ENCODE results near the gene CDK17. TPM values are rescaled to one million over a fixed set of nuclear protein-coding genes. Genes with fewer than 3 reads are reported as not detected.

Gene CDK17
- total RNA-seq, 1 experiment from 2014 or later: 21.4 TPM

- H3K27me3 ChIP-seq (ENCODE audit: insufficient read depth, low read length): no peaks in the 10 kb centered on the region
- no peaks in the 10 kb centered on the region for H3K9me2 ChIP-seq (ENCODE audit: insufficient read depth)
- TF ChIP-seq CBX3 (IDR thresholded peaks at IDR 0.05; ENCODE audit: low read depth) (no peak), ZFX (IDR thresholded peaks at IDR 0.05) (no peak)
- DNase-seq (ENCODE audit: low read depth, low spot score) (no peak), ATAC-seq (no peak)
- no peak overlapping the region for H3K9ac ChIP-seq (ENCODE audit: low read length)
- no peak overlapping the region for H3K4me2 ChIP-seq (ENCODE audit: low read length)
- H3K79me2 ChIP-seq (ENCODE audit: insufficient read depth, low read length): peaks cover 75% of the 10 kb centered on the region
- CTCF ChIA-PET: no interaction called here
- no peaks in the 10 kb centered on the region for H3K9me3 ChIP-seq (ENCODE audit: control insufficient read depth in 1 of 2, insufficient read depth in 1 of 2, low read depth in 1 of 2, low read length in 2 of 2)
- H3K4me1 ChIP-seq (ENCODE audit: control insufficient read depth in 1 of 2, insufficient read depth in 2 of 2, low read length in 2 of 2): no peaks in the 10 kb centered on the region
- H3K27ac ChIP-seq (ENCODE audit: low read depth, low read length): no peak overlapping the region
- H3K36me3 ChIP-seq (ENCODE audit: control insufficient read depth in 1 of 2, insufficient read depth in 2 of 2, low read length in 2 of 2): peaks cover 0 to 16% of the 10 kb centered on the region in 2 experiments; a peak in 1 of 4 replicates
- POLR2A ChIA-PET: no interaction called here
- RAD21 ChIA-PET (ENCODE audit: low non-redundant PET in 1 of 2, low total read pairs in 2 of 2, uncharacterized antibody in 2 of 2, unreplicated experiment in 2 of 2): no interaction called here
- BruUV-seq (replicated peaks): no TSS peak
- H4K20me1 ChIP-seq (ENCODE audit: insufficient read depth): peaks cover 12% of the 10 kb centered on the region; the same call in 1 of the 2 replicates
- no peak overlapping the region for H2AFZ ChIP-seq (ENCODE audit: low read depth, low read length, poor library complexity, severe bottlenecking)
- intact Hi-C loops (cut with micrococcal nuclease): no loop called here
- no peak overlapping the region for H3K4me3 ChIP-seq (replicated peaks in 1 of 2; ENCODE audit: low read depth in 1 of 2, low read length in 2 of 2)
Observed at GRCh38 chr12:96255077-96255476, 145.2 kb downstream of the CDK17 start.

GRCh38 chr12:96250119-96250685 is 150.0 kb downstream of the CDK17 start:
- ChIA-PET CTCF (no interaction called here), POLR2A (no interaction called here), RAD21 (ENCODE audit: low non-redundant PET in 1 of 2, low total read pairs in 2 of 2, uncharacterized antibody in 2 of 2, unreplicated experiment in 2 of 2) (no interaction called here)
- DNase-seq (ENCODE audit: low read depth, low spot score) (no peak), ATAC-seq (no peak)
- no peaks in the 10 kb centered on the region for H3K27me3 ChIP-seq (ENCODE audit: insufficient read depth, low read length)
- BruUV-seq (replicated peaks): no TSS peak
- TF ChIP-seq POLR2AphosphoS5 (IDR thresholded peaks at IDR 0.05; ENCODE audit: low read depth, low read length): no peak
- no peak for TF ChIP-seq CTCF (IDR thresholded peaks at IDR 0.05 in 2 of 3, conservative IDR thresholded peaks at IDR 0.05 in 1 of 3; ENCODE audit: borderline replicate concordance in 1 of 3, insufficient read depth in 1 of 3, low read depth in 2 of 3, low read length in 2 of 3)
- TF ChIP-seq MAX (IDR thresholded peaks at IDR 0.05): no peak
- no peak for TF ChIP-seq SP1 (IDR thresholded peaks at IDR 0.05; ENCODE audit: low read depth)
- TF ChIP-seq ZBTB33 (IDR thresholded peaks at IDR 0.05; ENCODE audit: extremely low read depth, insufficient replicate concordance, low read length): no peak
- no peak for TF ChIP-seq CEBPB (IDR thresholded peaks at IDR 0.05; ENCODE audit: low read depth)
- no peak for TF ChIP-seq ATF3 (IDR thresholded peaks at IDR 0.05)
- TF ChIP-seq EZH2phosphoT487 (IDR thresholded peaks at IDR 0.05; ENCODE audit: borderline replicate concordance): no peak
- TF ChIP-seq TCF7L2 (IDR thresholded peaks at IDR 0.05; ENCODE audit: borderline replicate concordance, extremely low read depth, insufficient read depth, insufficient read length): no peak
- no peak for TF ChIP-seq CBX3 (IDR thresholded peaks at IDR 0.05; ENCODE audit: low read depth)
- no peak for TF ChIP-seq ZNF274 (IDR thresholded peaks at IDR 0.05; ENCODE audit: low read depth, low read length)
- TF ChIP-seq FOSL1 (IDR thresholded peaks at IDR 0.05; ENCODE audit: low read depth): no peak
- TF ChIP-seq ZFX (IDR thresholded peaks at IDR 0.05): no peak
- no peak for TF ChIP-seq EZH2 (IDR thresholded peaks at IDR 0.05)
- H3K36me3 ChIP-seq (ENCODE audit: control insufficient read depth in 1 of 2, insufficient read depth in 2 of 2, low read length in 2 of 2): peaks cover 13 to 27% of the 10 kb centered on the region in 2 experiments; a peak in 3 of 4 replicates
- intact Hi-C loops (cut with micrococcal nuclease): no loop called here
- 0 out of 2 replicates have a peak, but pooled peaks cover 5% of the 10 kb centered on the region for H4K20me1 ChIP-seq (ENCODE audit: insufficient read depth)
- H3K79me2 ChIP-seq (ENCODE audit: insufficient read depth, low read length): peaks cover 51% of the 10 kb centered on the region
- H3K9me2 ChIP-seq (ENCODE audit: insufficient read depth): no peaks in the 10 kb centered on the region
- no peak overlapping the region for H2AFZ ChIP-seq (ENCODE audit: low read depth, low read length, poor library complexity, severe bottlenecking)
- H3K4me2 ChIP-seq (ENCODE audit: low read length): no peak overlapping the region
- no peak overlapping the region for H3K9ac ChIP-seq (ENCODE audit: low read length)
- no peak overlapping the region for H3K27ac ChIP-seq (ENCODE audit: low read depth, low read length)
- no peak overlapping the region for H3K4me3 ChIP-seq (replicated peaks in 1 of 2; ENCODE audit: low read depth in 1 of 2, low read length in 2 of 2)
- peaks cover 0 to 7% of the 10 kb centered on the region in 2 experiments; a peak in 1 of 4 replicates for H3K4me1 ChIP-seq (ENCODE audit: control insufficient read depth in 1 of 2, insufficient read depth in 2 of 2, low read length in 2 of 2)
- no peaks in the 10 kb centered on the region for H3K9me3 ChIP-seq (ENCODE audit: control insufficient read depth in 1 of 2, insufficient read depth in 1 of 2, low read depth in 1 of 2, low read length in 2 of 2)

All from HCT116 (cell line).